Right lobe of liver (tissue), 4 donors: ENCODE data around the gene DYSF.

Experiments
- POLR2A ChIP-seq: fragments of 450-650 bp; IDR thresholded peaks from one replicate; pipeline ENCODE4 v1.6.1; 2017; ENCODE audit warnings: antibody characterized with exemption, mild to moderate bottlenecking
- TF ChIP-seq, protein P1 (sequence below), 4 donors: fragments of 200-600 bp in 3 of 4; fragments of 450-650 bp in 1 of 4; IDR thresholded peaks; one replicate each; pipeline versions ENCODE4 v1.5.1 to v1.8.0; 2016 to 2022; ENCODE audit warnings: antibody characterized with exemption in 4 of 4, mild to moderate bottlenecking in 2 of 4
- donor health status: DM: no; HTN: no; CAD: no.
- donor health status: DM: no; HTN: no; CAD: no.
- donor health status: DM: no; HTN: yes; CAD: no.

DNA sequence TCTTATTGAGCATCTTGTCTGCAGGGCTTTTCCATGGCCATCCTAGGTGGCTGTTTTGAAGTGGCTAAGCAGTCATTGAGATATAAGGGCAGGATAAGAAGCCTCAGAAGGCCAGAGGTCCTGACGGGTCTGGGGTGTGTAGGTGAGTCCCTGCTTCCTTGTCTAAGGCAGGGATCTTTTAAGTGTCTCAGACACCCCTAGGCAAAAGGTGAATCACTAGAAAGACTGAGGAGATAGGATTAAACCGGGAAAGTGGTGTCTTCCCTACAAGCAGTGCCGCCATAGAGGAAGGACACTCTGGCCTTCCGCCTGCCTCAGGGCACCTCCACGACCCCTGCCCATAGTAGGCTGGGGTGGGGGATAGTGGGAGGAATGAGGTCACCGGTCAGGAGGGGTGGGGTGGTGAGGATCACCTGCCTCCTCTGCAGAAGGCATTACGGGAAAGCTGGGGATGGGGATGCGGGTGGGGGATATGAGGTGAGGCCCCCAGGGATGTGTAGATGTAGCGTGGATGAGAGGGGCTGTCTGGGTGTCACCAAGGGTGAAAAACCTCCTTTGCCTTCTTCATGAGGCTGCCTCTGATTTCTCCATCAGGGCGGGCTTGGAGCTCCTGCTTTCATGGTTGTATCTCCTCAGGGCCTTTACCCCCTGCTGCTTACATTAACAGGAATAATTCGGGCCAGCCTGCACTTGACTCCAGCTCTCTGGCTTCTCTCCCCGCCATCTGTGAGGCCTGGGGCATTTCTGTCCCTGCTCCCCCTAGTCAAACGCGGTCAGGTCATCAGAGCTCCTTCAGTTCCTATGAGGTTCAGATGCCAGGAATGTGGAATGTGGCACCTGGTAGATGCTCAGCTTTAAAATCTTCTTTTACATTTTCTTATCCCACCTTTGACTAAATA is 244.0 kb downstream of the DYSF start:
- TF ChIP-seq POLR2A: no peak
- TF ChIP-seq, protein P1, sequence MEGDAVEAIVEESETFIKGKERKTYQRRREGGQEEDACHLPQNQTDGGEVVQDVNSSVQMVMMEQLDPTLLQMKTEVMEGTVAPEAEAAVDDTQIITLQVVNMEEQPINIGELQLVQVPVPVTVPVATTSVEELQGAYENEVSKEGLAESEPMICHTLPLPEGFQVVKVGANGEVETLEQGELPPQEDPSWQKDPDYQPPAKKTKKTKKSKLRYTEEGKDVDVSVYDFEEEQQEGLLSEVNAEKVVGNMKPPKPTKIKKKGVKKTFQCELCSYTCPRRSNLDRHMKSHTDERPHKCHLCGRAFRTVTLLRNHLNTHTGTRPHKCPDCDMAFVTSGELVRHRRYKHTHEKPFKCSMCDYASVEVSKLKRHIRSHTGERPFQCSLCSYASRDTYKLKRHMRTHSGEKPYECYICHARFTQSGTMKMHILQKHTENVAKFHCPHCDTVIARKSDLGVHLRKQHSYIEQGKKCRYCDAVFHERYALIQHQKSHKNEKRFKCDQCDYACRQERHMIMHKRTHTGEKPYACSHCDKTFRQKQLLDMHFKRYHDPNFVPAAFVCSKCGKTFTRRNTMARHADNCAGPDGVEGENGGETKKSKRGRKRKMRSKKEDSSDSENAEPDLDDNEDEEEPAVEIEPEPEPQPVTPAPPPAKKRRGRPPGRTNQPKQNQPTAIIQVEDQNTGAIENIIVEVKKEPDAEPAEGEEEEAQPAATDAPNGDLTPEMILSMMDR (IDR thresholded peaks at IDR 0.05): no peak
